ENCODE data around the gene TATDN3. TPM values are rescaled to one million over a fixed set of nuclear protein-coding genes. Genes with fewer than 3 reads are reported as not detected.
"Not testable (repeated sequence)": the region's sequence is repeated elsewhere in the genome, so short reads cannot be mapped to it uniquely, and the experiment has no call there.

The TATDN3 gene
- total RNA-seq, 1 donor from 2014 or later, result 12.1 TPM

GRCh38 chr1:212828395-212828794 is 36.7 kb downstream of the TATDN3 start:
- Mint-ChIP-seq H3K9me3 (ENCODE audit: low read depth) (peaks cover 13% of the 10 kb centered on the region), H3K27me3 (no peaks in the 10 kb centered on the region), H3K36me3 (ENCODE audit: insufficient read depth) (peaks cover 9% of the 10 kb centered on the region), H3K27ac (no peak overlapping the region), H3K4me3 (ENCODE audit: low read depth) (no peak overlapping the region), H3K4me1 (ENCODE audit: low read depth) (peaks cover 7% of the 10 kb centered on the region)
- no peak for TF ChIP-seq CTCF (IDR thresholded peaks at IDR 0.05; ENCODE audit: unreplicated experiment)
- DNase-seq (ENCODE audit: low spot score, unreplicated experiment), result no peak

- not testable (repeated sequence) for H3K4me3 Mint-ChIP-seq (ENCODE audit: low read depth); H3K9me3 Mint-ChIP-seq (ENCODE audit: low read depth); H3K36me3 Mint-ChIP-seq (ENCODE audit: insufficient read depth); H3K27me3 Mint-ChIP-seq; DNase-seq (ENCODE audit: low spot score, unreplicated experiment)
- H3K4me1 Mint-ChIP-seq (ENCODE audit: low read depth), result peaks cover 11% of the 10 kb centered on the region
- peak overlapping the region; percentile 37 for H3K27ac Mint-ChIP-seq
Measured at GRCh38 chr1:212833211-212834207, 41.8 kb downstream of the TATDN3 start.

GRCh38 chr1:212838145-212838544 is 46.5 kb downstream of the TATDN3 start:
- H3K27me3 Mint-ChIP-seq, result no peaks in the 10 kb centered on the region
- H3K4me1 Mint-ChIP-seq (ENCODE audit: low read depth), result peaks cover 11% of the 10 kb centered on the region
- no peak overlapping the region for H3K4me3 Mint-ChIP-seq (ENCODE audit: low read depth)
- no peak for TF ChIP-seq CTCF (IDR thresholded peaks at IDR 0.05; ENCODE audit: unreplicated experiment)
- H3K9me3 Mint-ChIP-seq (ENCODE audit: low read depth), result no peaks in the 10 kb centered on the region
- no peaks in the 10 kb centered on the region for H3K36me3 Mint-ChIP-seq (ENCODE audit: insufficient read depth)
- DNase-seq (ENCODE audit: low spot score, unreplicated experiment), result no peak
- H3K27ac Mint-ChIP-seq, result no peak overlapping the region

GRCh38 chr1:212844521-212844920 is 52.8 kb downstream of the TATDN3 start:
- not testable (repeated sequence) for H3K4me1 Mint-ChIP-seq (ENCODE audit: low read depth); H3K27me3 Mint-ChIP-seq; H3K4me3 Mint-ChIP-seq (ENCODE audit: low read depth); H3K9me3 Mint-ChIP-seq (ENCODE audit: low read depth); H3K36me3 Mint-ChIP-seq (ENCODE audit: insufficient read depth); DNase-seq (ENCODE audit: low spot score, unreplicated experiment); H3K27ac Mint-ChIP-seq

- H3K27ac Mint-ChIP-seq, result no peak within 1 kb of the TSS
Measured at GRCh38 chr1:212847549-212847948, 55.9 kb downstream of the TATDN3 start, which contains the start of gene SPATA45. TSS of gene SPATA45 (minus strand) at chr1:212847649. CDS start at chr1:212836149, 11,500 bp downstream.

More at GRCh38 chr1:212847549-212847948, 55.9 kb downstream of the TATDN3 start, which contains the start of gene SPATA45:
- no peak for DNase-seq (ENCODE audit: low spot score, unreplicated experiment)
- Mint-ChIP-seq H3K4me1 (ENCODE audit: low read depth) (no peaks in the 10 kb centered on the region), H3K4me3 (ENCODE audit: low read depth) (no peak within 1 kb of the TSS), H3K36me3 (ENCODE audit: insufficient read depth) (peaks cover 2% of the 10 kb centered on the region), H3K9me3 (ENCODE audit: low read depth) (no peaks in the 10 kb centered on the region), H3K27me3 (no peaks in the 10 kb centered on the region)
- no peak for TF ChIP-seq CTCF (IDR thresholded peaks at IDR 0.05; ENCODE audit: unreplicated experiment)
